GM19023 (cell line): ENCODE data around the gene HERC2.
"Not testable (repeated sequence)": the region's sequence is repeated elsewhere in the genome, so short reads cannot be mapped to it uniquely, and the experiment has no call there.

ENCODE experiments used
- ATAC-seq: cut with Tn5 transposase; IDR thresholded peaks from one replicate; pipeline ENCODE4 v1.9.1; 2021; ENCODE audit warnings: mild to moderate bottlenecking, moderate library complexity; ENCODE audit not compliant: unreplicated experiment

The HERC2 gene

GRCh38 chr15:28322129-28322588 lies at the start of gene HERC2:
HERC2 (minus strand) TSS chr15:28322179; CDS start chr15:28321433, 746 bp downstream.
- not testable (repeated sequence) for ATAC-seq

DNA sequence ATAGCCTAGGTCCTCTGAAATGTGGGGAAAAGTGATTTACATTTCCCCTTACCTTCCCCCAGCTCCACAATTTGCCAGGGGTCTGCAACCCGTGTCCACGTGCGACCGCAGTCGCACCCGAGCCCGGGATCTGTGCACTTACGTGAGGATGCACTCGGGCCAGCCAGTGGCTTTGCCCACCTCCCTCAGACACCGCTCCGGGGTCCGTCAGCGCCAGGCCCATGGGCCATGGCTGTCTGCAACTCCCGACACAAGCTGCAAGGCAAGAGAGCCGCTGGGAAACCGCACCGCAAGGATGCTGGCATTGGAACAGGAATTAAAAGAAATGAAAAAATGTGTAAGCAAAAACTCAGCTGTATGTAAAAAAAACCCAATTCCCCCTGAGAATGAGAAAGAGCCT lies 43.5 kb upstream of the HERC2 start:
- not testable (repeated sequence) for ATAC-seq

DNA sequence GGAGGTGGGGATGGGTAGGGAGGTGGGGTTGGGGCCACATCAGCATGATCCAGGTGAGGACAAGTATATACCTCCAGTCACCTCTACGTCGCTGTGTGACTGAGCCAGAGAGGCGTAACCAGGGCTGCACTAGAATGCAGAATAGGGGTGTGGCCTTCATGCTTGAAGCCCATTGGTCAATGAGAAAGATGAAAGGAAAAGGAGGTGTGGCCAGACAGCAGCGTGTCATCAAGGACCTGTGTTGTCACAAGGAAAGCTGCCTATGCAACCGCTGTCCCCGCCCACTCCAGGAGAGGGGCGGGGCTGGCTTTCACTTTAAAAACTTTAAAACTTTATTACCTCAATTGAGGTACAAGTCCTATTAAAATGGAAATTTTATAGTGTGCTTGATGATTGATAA lies 36.0 kb upstream of the HERC2 start, which contains the start of gene GOLGA6L24:
Gene GOLGA6L24, minus strand, starts transcription at position 101 of the 400 bp plus-strand sequence. Its CDS starts 61 bp downstream, at position 40.
- not testable (repeated sequence) for ATAC-seq

- not testable (repeated sequence) for ATAC-seq
Measured at GRCh38 chr15:28321358-28322078, 461 bp downstream of the HERC2 start.

DNA sequence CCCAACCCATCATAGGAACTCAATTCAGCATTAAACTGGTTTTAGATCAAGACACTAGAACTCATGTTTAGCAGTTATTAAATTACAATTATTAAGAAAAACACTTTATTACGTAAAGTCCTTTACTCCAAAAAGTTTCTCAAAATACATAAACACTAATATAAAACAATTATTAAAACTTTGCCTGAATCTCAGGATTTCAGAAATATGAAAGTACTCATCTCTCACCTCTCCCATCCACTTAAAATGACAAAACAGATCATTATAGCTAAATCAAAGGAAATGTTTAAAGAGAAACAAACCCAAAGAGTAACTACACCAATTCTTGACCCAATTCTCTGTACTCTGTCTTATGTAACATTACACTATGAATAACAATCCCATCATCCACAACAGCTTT lies 2.3 kb downstream of the HERC2 start:
- ATAC-seq = not testable (repeated sequence)

DNA sequence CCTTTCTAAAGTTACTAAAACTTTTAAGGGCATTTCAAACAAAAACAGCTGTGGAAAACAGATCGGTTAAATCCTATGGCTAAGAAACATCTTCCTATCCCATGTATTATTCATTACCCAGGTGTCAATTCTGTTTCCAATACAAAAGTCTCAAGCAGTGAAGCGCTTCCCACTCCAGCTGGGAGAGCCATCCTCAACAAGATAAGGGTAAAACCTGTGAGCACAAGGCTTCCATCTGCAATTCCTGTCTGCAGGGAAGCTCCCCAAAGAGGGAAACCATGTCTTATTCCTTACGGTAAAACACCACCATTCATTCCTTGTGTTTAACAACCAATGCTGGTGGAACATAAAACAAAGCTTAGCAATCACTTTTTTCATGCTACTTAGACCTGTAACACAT lies 3.2 kb downstream of the HERC2 start:
- ATAC-seq = not testable (repeated sequence)

DNA sequence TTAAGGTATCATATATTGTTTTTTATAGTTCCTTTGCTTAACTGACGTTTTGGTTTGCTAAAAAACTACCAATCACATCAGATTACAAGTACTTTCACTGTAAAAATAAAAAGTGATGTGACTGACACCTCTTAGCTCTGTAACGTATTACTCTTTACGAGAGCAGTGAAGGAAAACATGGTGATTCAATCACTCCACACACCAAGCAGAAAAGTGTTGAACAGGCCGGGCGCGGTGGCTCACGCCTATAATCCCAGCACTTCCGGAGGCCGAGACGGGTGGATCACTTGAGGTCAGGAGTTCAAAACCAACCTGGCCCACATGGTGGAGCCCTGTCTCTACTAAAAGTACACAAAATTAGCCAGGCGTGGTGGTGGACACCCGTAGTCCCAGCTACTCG lies 3.9 kb downstream of the HERC2 start:
- ATAC-seq = not testable (repeated sequence)

DNA sequence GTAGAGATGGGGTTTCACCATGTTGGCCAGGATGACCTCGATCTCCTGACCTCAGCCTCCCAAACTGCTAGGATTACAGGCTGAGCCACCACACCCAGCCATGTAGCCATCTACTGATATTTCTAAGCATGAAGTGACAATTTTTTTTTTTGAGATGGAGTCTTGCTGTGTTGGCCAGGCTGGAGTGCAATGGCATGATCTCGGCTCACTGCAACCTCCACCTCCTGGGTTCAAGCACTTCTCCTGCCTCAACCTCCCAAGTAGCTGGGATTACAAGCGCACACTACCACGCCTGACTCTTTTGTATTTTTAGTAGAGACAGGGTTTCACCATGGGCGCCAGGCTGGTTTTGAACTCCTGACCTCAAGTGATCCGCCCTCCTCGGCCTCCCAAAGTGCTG lies 5.0 kb downstream of the HERC2 start:
- ATAC-seq = not testable (repeated sequence)

DNA sequence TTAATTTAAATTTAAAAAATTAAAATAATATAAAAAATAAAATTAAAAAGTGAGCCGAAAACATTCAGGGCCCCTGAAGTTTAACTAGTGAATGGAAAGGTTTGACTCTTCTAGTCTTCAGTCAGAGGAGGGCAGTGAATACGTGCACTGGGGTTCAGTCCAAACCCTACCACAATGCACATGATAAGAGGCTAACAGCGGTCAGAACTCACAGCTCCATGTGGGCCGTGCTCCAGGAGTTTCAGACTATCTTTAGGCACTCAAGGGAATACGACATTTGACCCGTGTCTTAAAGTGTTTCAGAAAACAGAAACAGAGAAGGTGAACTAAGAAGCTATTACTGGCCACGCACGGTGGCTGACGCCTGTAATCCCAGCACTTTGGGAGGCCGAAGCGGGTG lies 11.5 kb downstream of the HERC2 start:
- ATAC-seq = not testable (repeated sequence)

DNA sequence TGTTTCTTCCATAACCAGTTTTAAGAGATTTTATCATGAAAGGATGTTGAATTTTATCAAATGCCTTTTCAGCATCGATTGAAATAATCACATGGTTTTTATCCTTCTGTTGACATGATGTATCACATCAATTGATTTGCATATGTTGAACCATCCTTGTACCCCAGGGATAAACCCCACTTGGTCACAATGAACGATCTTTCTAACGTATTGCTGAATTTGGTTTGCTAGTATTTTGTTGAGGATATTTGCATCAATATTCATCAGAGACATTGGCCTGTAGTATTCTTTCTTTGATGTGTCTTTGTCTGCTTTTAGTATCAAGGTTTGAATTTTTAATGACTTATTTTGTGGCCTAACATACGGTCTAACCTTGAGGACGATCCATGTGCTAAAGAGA lies 13.3 kb downstream of the HERC2 start:
- not testable (repeated sequence) for ATAC-seq

GRCh38 chr15:28305700-28306099 lies 16.3 kb downstream of the HERC2 start:
- not testable (repeated sequence) for ATAC-seq

- ATAC-seq = not testable (repeated sequence)
Measured at GRCh38 chr15:28297434-28297833, 24.5 kb downstream of the HERC2 start.

DNA sequence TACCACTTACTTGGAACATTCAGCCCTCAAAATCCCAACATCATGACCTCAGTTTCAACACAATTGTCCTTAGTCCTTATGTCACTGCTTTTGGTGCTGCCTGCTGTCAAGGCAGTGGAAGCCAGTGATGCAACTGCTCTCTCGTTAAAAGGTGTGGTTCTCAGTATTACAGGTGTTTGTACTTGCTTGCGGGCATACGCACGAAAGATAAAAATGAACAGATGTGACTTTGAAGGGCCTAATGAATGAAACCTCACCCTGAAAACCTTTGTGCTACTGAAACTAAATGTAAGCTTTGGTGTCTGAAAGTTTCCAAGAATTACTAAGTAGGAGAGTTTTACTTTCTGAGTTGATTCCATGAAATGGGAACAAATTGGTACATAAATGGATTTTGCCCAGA lies 25.2 kb downstream of the HERC2 start:
- ATAC-seq = not testable (repeated sequence)

DNA sequence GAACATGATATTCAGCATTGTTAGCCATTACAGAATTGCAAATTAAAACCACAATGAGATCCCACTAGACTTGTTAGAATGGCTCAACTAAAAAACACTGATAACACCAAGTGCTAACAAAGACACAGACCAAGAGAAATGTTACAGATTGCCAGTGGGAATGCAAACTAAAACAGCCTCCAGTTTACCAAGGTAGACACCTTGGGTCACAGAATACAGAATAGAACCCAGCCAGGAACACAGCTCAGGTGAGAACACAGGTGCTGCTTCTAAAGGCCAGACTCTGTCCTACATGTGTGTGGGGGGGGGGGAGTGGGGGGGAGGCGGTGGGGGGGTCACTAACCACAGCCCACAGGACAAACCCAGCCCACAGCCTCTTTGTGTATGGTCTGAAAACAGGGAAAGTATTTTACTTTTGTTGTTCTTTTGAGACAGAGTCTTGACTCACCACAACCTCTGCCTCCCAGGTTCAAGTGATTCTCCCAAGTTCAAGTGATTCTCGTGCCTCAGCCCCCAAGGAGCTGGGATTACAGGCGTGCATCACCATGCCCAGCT lies 26.9 kb downstream of the HERC2 start:
- not testable (repeated sequence) for ATAC-seq

DNA sequence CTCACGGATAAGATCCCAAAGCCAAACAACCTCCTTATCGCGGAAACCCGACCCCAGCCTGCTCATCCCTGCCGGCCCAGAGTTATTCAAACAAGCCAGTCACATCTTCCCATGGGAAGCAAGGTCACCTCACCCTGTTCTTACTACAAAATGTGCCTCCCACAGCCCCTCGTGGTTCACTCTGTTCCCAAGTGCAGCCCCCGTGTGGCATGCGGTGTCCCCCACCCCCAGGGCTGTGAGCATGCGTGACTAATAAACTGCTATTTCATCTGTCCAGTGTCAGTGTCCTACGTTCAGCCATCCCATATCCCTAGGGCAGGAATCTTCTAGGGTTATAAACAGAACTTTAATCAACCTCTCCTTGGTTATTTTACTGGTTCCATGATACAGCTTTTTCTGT lies 27.4 kb downstream of the HERC2 start:
- ATAC-seq = not testable (repeated sequence)

GRCh38 chr15:28289694-28290463 lies 32.1 kb downstream of the HERC2 start:
- ATAC-seq = peak; percentile 32

DNA sequence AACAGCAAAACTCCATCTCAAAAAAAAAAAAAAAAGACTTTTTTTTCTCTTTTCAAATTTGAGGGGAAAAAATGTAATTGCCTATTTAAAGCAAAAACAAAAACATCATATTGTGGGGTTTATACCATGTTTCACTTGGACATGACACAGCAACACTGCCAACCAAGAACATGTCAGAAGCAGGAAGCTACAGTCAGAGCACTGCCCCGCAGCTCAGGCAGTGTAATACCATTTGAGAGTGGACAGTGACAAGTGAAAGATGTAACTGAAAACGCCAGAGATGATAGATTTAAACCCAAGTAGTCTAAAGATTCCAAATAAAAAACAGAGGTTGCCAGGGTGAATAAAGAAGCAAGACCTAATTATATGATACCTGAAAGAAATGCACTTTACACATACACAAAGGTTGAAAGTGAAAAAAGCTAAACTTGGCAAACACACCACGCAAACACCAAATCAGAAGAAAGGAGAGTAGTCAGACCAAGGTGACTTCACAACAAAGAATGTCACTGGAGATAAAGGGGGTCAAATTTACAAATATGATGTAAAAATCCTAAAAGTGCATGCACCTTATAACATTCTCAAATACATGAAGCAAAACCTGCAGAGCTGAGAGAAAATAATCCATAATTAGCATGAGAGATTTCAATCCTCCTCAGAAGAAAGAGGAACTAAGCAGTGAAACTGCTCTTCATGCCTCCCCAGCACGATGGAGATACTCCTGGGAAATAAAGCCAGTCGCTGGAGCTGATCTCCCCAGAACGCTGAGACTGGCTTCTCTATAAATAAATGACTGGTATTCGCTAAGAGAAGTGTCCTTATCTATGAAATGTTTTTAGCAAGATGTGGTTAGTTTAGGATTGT lies 32.9 kb downstream of the HERC2 start:
- ATAC-seq = peak; percentile 64

DNA sequence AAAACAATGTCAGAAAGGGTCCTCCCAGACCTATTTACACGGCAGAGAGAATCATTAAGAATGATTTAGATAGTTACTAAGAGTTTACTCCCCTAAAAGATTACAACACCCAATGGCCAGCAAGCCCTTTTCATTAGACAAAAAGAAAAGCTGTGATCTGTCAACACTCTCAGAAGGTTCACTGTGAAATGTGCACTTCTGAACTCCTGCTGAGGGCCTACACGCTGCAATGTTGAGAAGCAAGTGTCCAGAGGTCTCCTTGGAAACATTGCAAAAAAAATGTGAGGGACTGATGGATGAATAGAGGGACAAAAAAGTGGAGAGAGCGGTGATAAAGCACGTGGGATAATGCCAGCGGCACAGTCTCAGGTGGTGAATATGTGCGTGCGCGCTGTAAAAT lies 35.3 kb downstream of the HERC2 start:
- not testable (repeated sequence) for ATAC-seq

- ATAC-seq = no peak
Measured at GRCh38 chr15:28286031-28286430, 35.9 kb downstream of the HERC2 start.

GRCh38 chr15:28281876-28282275 lies 40.1 kb downstream of the HERC2 start:
- no peak for ATAC-seq

DNA sequence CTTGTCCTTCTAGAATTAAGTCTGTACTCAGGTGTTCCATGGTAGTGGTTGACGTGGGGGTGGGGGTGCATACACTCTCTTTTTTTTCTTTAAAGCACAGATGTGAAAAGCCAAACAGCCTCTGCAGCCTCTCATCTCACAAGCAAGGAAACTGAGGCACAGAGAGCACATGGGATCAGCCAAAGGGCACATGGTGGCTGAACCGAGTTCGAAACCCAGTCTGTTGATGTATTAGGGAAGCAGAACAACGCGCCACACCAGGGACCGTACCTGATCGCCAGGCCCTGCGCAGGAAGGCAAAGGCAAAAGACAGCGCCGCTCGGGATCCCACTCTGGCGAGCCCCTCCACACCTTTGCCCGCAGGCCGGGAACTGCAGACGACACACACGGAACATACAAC lies 47.3 kb downstream of the HERC2 start:
- ATAC-seq = no peak
